GM10266 (cell line): ENCODE data around the gene SH3RF3.

Experiments used
- DNase-seq: peaks from one replicate; pipeline ENCODE4 v3.0.0; 2012; ENCODE audit errors: extremely low spot score
- CTCF ChIP-seq: IDR thresholded peaks from 2 replicates; pipeline ENCODE4 v1.5.1; 2012; ENCODE audit warnings: mild to moderate bottlenecking, low read depth; ENCODE audit not compliant: control insufficient read depth, insufficient read depth; ENCODE audit errors: missing control alignments

SH3RF3 gene

GRCh38 chr2:109195193-109196045 is 66.4 kb downstream of the SH3RF3 start:
- TF ChIP-seq CTCF, result no peak
- DNase-seq, result no peak

- TF ChIP-seq CTCF, result no peak
- DNase-seq, result no peak
These were observed 67.3 kb downstream of the SH3RF3 start for GRCh38 chr2:109196081-109196875.

GRCh38 chr2:109197491-109198418 is 68.8 kb downstream of the SH3RF3 start:
- no peak for DNase-seq

GRCh38 chr2:109199790-109200189 is 70.8 kb downstream of the SH3RF3 start:
- DNase-seq, result no peak
- TF ChIP-seq CTCF, result no peak

More at GRCh38 chr2:109197491-109198418, 68.8 kb downstream of the SH3RF3 start:
- TF ChIP-seq CTCF, result no peak

GRCh38 chr2:109200616-109201464 is 71.8 kb downstream of the SH3RF3 start:
- DNase-seq, result no peak
- no peak for TF ChIP-seq CTCF
